Right lung (tissue), 5 donors: ENCODE measurements around the gene FCN1. TPM values are rescaled to one million over a fixed set of nuclear protein-coding genes. Genes with fewer than 3 reads are reported as not detected.

Experiments used
- DNase-seq, 2 donors: peaks; one replicate each; pipeline ENCODE4 v3.0.0-alpha.2; 2013
- polyA plus RNA-seq, 5 donors: library from polyadenylated mRNA; unstranded; fragments of 120-200 nt; gene quantifications; one replicate each; pipeline versions ENCODE4 v1.2.1 to v1.2.3, GENCODE V29; 2013; ENCODE audit warnings: inconsistent platforms in 1 of 5, low replicate concordance in 1 of 5; ENCODE audit not compliant: insufficient read length in 5 of 5, insufficient read depth in 1 of 5

FCN1 gene
- polyA plus RNA-seq, 5 donors = 2.8 to 6.7 (median 5.5) TPM

- no peak for DNase-seq
Measured at GRCh38 chr9:134938346-134939079, 20.8 kb upstream of the FCN1 start.

DNA sequence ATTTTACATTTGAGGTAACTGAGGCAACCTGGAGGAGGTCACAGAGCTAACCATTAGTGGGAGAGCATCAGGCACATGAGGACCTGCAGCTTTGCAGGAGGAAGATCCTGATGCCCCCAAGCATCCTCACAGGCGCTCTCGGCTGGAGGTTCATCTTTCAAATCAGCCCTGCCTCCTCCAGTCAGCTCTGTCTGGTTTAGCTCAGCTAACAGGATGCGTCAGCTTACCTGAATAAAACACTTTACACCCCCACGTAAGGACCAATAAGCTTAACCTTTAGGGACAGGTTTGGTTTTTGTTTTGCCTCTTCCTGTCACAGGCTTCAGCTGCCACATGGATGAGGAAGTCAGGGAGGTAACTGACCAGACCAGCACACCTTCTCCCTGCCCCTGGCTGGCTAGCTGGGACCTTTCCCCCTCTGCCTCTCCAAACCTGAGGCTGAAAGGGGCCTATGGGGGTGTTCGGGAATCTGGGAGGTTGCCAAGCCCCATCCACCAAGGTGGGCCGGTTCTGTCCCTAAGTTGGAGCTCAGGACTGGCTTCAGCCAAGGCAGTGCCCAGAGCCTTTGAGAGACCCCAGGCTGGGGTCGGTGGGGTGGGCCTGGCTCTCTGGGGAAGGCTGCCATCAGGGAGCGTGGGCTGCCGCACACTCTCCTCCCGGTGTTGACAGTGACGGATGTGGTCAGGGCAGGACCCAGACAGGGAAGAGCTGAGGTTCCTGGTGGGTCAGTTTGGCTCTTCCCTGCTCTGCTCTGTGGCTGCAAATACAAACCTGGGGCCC, 20.0 kb upstream of the FCN1 start:
- no peak for DNase-seq

DNA sequence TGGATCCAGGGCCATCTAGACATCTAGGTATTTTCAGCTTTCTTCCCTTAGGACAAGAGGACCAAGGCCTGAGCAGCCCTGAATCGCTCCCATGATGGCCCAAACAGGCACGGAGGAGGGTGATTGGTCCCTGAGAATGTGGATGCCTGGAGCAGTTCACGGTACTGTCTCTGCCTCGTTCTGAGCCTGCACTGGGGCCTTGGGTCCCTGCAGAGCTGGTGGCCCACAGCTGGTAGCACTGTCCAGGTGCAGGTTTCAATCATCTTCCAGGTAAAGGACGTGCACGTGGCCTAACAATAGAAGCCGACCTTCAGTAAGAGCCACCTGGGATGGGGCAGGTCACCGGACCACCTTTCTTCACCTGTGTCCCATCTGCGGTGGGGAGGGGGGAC, 19.4 kb upstream of the FCN1 start:
- DNase-seq = no peak

GRCh38 chr9:134936346-134937163, 18.8 kb upstream of the FCN1 start:
- no peak for DNase-seq

DNA sequence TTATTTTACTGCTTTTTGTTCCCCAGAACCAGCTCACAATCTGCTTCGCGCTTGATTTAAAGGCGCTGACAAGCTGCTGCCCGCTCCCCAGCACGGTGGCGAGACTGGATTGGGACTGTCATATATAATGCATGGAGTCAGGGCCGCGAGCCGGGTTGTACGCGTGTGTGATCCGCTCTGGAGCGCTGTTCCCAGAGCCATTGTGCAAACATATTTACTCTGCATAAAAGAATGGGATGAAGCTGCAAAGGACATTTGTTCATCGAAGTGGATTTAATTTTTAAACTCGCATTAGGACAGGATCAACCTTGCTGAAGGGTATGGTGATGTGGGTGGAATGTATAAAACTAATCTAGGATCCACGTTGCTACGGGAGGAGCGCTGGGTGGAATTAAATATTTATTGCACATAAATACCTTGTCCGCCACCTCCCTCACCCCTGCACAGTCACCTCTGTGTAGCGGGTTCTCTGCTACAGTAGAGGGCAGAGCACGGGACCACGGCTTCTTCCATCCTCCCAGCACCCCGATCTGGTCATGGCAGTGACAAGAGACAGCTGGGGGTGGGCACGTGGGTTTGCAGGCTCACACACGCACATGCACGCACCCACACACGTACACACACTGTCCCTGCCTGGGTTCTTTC, 18.1 kb upstream of the FCN1 start:
- DNase-seq = no peak

- no peak for DNase-seq
Measured at GRCh38 chr9:134935056-134935640, 17.4 kb upstream of the FCN1 start.

GRCh38 chr9:134933076-134933659, 15.5 kb upstream of the FCN1 start:
- no peak for DNase-seq

- no peak for DNase-seq
Measured at GRCh38 chr9:134932606-134933005, 14.9 kb upstream of the FCN1 start.

DNA sequence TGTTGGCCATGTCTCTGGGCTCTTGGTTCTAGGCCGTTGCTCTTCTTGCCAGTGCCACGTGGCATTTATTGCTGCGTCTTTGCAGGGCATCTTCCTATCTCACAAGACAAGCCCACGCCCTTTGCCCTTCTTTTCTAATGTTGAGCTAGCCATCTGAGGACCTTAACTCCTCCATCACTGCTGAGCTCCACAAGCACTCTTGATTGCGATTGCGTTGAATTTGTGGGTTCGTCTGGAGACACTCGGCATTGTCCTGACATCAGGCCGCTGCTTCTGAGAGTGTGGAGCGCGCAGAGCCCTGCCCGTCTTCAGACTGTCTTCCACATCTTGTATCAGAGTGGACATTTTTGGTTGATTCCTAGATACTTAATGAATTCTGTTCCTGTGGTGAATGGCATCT, 14.5 kb upstream of the FCN1 start:
- no peak for DNase-seq

DNA sequence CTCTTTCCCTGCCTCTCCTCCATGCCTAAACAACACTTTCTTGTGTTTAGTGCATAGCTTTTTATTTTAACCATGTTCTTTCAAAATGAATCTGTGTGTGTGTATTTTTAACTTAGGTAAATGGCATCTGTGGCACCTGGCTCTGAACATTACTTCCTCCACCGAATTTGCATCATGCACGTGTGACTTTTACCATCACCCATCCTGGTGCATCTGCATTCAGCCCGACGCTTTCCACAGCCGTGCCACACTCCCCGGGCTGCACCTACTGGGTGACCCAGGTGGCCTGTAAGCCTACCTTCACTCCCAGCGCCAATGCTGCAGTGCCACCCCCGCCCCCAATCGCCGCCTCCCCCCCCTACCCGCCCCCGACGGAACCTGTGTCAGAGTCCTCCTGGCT, 12.7 kb upstream of the FCN1 start:
- no peak for DNase-seq

GRCh38 chr9:134929193-134930158, 11.8 kb upstream of the FCN1 start:
- no peak for DNase-seq

DNA sequence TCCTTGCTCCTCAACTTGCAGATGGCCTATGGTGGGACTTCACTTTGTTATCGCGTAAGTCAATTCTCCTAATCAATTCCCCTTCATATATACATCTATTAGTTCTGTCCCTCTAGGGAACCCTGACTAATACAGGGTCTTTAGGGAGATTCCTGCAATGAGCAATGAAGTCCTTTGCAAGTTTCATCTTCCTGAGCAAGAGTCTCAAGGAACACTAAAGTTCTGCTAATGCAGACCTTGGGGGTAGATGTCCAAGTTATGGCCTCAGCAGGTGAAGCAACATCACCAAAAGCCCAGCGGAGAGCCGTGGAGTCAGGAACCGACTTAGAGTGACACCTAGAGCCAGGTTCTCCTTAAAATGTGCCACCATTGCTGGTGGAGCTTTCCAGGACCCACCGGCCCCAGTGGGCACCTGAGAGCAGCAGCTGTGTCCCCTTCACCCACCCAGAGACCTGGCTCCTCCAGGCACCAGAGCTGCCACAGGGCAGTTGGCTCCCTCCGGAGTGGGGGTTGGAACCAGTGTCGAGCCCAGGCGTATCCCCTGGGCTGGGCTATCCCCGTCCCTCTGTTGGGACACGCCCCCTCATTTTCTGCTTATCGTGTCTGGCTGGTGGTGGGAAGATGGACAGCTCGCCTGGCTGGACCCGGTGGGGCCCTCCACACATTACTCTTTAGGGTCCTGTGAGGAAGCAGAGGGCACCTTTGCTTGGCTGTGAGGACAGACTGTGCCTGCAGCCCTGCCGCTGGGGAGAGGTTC, 10.9 kb upstream of the FCN1 start:
- no peak for DNase-seq

DNA sequence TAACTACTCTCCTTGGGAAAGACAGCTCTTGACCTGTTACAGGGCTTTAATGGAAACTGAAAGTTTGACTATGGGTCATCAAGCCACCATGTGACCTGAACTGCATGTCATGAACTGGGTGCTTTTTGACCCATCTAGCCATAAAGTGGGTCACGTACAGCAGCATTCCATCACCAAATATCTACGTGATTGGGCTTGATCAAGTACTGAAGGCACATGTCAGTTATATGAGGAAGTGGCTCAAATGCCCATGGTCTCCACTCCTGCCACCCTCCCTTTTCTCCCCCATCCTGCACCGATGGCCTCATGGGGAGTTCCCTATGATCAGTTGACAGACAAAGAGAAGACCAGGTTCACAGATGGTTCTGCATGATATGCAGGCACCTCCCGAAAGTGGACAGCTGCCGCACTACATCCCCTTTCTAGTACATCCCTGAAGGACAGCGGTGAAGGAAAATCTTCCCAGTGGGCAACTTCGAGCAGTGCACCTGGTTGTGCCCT, 7.3 kb upstream of the FCN1 start:
- no peak for DNase-seq

GRCh38 chr9:134923466-134923865, 5.8 kb upstream of the FCN1 start:
- no peak for DNase-seq

DNA sequence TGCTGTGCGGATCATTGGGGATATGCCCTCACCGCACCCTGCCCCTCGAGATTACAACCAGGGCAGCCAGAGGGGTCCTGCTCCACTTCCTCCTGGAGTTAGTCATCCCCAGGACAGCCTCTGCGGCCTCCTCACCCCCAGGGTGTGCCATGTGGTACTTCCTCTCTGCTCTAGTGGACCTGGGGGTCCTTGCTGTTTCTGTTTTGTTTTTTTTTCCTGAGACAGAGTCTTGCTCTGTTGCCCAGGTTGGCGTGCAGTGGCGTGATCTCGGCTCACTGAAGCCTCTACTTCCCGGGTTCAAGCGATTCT, 5.2 kb upstream of the FCN1 start:
- no peak for DNase-seq

DNA sequence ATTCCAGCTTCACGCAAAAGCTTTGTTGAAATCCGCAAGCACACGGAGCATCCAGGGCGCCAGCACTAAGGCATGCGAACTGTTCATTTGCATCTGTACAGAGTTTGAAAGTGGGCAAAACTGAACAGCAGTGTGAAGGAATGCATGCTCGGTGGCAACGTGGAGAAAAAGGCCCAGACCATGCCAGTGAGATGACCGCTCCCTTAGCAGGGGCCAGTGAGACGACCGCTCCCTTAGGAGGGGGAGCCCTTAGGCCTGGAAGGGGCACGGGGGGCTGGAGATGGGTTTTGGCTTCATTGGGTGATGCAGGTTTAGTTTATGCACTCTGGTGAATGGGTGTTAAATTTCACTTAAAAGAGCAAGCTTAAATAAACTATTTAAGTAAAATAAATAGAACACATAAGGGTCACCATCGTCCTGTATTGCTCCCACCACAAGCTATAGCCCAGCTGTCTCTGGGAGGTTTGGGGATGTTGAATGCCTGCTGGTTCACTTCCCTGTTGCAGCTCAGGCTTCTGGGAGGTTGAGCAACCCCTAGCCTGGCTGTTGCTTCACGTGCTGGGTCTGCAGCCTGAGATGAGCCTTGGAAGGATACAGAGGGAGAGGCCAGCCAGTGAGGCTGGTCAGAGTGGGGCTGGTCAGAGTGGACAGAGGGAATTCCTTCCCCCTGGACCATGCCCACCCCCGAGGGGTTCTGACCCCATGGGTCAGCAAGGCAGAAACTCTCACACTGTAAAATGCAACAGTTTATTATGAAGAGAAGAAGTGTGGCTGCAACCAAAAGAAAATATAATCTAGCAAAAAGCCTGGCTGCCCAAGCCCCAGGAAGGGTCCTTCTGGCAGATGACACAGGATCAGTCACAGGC, 4.6 kb upstream of the FCN1 start:
- DNase-seq = peak; percentile 32 to 35

DNA sequence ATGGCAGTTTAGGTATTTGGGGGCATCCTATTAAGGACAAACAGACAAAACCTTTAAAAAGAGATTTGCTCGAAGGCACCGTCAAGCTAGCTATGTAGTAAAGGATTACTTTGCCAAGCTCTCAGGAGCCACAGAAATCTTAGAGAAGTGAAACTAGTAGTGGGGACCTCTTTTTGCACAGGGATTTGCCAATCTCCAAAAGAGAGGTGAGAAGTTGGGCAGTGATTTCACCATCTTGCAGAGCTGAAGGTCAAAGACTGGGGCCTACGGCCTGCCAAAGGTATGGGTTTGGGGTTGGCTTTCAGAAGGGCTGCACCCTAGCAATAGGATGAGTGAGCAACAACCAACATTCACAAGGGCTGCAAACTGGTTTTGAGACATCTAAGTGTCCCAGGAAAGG, 1.6 kb upstream of the FCN1 start:
- DNase-seq = no peak

DNA sequence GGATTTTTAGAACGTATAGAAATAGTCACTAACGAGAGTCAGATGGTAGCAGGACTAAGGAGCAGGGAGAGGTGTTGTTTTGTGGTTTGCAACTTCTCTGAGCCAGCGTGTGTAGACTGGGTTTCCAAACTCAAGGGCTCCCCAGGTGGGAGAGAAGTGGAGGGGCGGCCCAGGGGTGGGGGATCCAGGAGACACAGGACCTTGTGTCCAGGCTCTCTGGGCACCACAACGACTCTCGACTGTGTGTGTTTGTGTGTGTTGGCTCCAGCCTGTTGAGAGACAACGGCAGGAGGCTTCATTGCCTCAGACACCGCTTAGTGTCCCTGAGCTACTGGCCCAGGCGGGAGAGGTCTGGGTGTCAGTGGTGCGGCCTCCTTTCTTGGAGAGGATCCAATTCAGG, 934 bp upstream of the FCN1 start:
- DNase-seq = no peak
